Measurements from ENCODE around the gene ERICH4. TPM values are rescaled to one million over a fixed set of nuclear protein-coding genes. Genes with fewer than 3 reads are reported as not detected.

Gene ERICH4
- polyA plus RNA-seq, 5 donors: 0.44 to 0.75 (median 0.55) TPM

DNA sequence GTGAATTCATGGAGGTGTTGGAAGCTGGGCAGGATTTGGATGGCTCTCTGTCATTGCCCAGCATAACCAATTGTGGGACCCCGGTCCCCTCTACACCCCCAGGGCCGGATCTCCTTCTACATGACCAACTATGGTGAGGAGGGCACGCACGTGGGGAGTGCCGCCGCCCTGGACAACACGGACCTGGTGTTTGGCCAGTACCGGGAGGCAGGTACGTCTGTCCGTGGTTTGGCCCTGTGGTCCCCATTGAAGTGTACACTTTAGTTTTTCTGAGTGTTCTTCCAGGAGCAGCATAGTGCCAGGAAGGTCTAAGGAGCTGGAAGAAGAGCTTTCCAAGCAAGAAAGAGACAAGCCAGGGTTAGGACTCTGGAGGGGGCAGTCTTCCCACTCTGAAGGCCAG lies 29.0 kb upstream of the ERICH4 start:
- no peak for DNase-seq

GRCh38 chr19:41414461-41414860 lies 28.5 kb upstream of the ERICH4 start:
- DNase-seq: no peak

DNA sequence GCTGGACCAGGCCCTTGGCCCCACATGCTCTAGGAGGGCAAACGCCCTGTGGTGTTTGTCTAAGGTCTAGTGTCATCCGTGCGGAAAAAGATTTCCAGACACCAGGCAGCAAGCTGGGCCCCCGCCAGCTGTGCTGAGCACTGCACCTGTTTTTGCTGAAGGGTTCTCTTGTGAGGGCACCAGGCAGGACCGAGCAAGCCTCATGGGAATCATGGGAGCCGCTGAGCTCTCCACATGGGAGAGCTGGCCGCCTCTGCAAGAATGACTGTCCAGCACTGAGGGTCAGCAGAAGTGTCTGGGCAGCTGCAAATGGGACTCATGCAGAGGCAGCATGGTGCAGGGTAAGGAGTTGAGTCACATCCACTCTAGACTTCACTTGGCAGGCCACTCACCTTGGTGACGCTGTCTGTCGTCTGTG lies 27.8 kb upstream of the ERICH4 start:
- DNase-seq: no peak

- DNase-seq: no peak
Measured at GRCh38 chr19:41416194-41416674, 26.7 kb upstream of the ERICH4 start.

DNA sequence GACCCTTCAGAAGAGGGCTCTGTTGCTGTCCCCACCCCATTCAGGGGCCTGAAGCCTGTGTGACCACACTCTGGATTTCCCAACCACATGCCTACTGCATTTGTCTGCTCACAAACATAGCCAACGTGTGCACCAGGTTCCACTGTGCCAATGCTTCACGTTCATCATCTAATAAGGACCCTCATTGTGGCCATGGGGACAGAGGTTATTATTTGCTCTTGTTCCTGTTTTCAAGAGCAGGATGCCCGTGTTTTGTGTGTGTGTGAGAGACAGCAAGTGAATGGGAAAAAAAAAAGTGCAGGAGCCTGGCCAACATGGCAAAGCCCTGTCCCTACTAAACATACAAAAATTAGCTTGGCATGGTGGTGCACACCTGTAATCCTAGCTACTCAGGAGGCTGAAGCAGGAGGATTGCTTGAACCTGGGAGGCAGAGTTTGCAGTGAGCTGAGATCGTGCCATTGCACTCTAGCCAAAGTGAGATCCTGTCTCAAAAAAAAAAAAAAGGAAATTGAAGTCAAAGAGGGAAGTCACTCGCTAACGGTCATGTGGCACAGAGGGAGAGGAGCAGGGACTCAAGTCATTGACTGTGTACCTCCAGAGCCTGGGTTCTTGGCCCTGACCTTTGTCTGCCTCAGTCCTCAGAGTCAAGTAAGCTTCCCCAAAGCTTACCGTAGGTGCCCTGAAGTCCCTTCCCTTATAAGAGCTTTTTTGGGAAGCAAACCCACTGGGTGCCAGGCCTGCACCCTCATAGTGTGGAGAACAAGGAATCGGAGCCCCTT lies 22.7 kb upstream of the ERICH4 start:
- DNase-seq: no peak

GRCh38 chr19:41421314-41421713 lies 21.6 kb upstream of the ERICH4 start:
- no peak for DNase-seq

DNA sequence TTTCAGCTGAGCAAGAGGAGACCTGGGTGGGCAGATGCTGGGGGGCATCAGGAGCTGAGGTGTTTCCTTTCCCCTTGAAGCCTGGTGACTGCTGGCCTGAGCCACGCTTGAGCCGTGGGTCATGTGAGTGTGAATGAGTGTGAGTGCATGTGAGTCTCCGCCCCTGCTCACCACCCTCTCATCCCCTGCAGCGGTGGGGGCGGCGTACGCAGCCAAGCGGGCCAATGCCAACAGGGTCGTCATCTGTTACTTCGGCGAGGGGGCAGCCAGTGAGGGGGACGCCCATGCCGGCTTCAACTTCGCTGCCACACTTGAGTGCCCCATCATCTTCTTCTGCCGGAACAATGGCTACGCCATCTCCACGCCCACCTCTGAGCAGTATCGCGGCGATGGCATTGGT lies 21.0 kb upstream of the ERICH4 start:
- DNase-seq: no peak

DNA sequence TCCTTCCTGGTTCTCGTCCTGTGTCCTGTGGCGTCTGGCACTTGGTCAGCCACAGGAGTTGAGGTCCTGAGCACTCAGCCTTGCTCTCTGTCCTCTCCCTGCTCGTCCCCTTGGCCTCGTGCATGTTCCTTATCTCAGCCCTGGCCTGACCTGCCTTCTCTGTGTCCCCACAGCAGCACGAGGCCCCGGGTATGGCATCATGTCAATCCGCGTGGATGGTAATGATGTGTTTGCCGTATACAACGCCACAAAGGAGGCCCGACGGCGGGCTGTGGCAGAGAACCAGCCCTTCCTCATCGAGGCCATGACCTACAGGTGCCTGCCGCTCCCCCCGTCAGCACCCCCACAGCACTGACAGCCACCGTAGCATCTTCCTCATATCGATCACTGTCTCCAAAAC lies 20.5 kb upstream of the ERICH4 start:
- no peak for DNase-seq

DNA sequence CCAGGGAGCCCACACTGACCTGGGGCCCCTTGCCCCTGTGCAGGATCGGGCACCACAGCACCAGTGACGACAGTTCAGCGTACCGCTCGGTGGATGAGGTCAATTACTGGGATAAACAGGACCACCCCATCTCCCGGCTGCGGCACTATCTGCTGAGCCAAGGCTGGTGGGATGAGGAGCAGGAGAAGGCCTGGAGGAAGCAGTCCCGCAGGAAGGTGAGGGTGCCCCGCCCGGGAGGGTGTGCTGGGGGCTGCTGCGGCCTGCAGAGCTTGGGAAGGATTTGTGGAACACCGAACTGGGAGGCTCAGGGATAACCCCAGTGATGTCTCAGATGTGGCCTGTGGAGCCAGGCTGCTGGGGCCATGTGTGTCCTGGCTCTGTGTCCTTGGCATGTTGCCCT lies 20.0 kb upstream of the ERICH4 start:
- no peak for DNase-seq

- DNase-seq: no peak
Measured at GRCh38 chr19:41424335-41425173, 18.4 kb upstream of the ERICH4 start.

- DNase-seq: no peak
Measured at GRCh38 chr19:41425174-41426115, 17.5 kb upstream of the ERICH4 start.

DNA sequence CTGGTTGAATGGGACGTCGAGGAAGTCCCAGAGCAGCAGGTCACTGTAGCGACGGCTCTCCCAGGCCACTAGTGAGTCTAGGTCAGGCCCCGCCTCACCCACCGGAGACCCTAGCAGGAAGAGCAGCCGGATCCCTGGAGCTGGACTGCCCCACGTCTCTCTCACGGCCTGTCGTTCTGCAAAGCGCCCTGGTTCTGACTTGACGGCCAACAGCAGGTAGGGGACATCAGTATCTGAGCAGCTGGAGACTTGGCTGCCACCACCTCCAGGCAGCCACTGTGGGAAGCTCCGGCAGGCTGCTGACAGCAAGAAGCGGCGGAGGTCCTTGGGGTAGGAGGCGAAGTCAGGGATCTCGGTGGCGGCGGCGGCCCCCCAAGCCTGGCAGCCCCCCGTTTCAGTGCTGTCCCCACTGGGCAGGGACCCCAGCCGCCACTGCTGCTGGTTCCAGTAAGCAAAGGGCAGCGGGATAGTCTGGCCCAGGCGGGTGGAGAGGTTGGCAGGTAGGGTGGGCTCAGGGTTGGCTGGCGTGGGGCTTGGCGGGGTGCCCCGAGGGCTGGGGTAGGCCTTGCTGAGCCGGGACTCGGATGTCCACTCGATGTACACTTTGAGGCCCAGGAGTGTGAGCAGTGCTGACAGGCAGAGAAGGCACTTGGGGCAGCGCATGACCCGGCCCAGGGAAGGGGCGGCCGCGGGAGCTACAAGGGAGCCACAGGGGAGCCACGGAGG lies 16.7 kb upstream of the ERICH4 start:
- no peak for DNase-seq

- DNase-seq: peak; percentile 70 to 74
Measured at GRCh38 chr19:41426952-41427646, 15.9 kb upstream of the ERICH4 start, which contains the start of gene B3GNT8. B3GNT8 (minus strand) TSS chr19:41427374; CDS start chr19:41426778, 596 bp downstream.

GRCh38 chr19:41427647-41428480 lies 15.1 kb upstream of the ERICH4 start:
- peak; percentile 28 to 37 for DNase-seq

- no peak for DNase-seq
Measured at GRCh38 chr19:41428481-41428859, 14.5 kb upstream of the ERICH4 start.

- DNase-seq: no peak
Measured at GRCh38 chr19:41430922-41431321, 12.0 kb upstream of the ERICH4 start.

- no peak for DNase-seq
Measured at GRCh38 chr19:41431426-41432386, 11.2 kb upstream of the ERICH4 start.

- DNase-seq: no peak
Measured at GRCh38 chr19:41433171-41433570, 9.8 kb upstream of the ERICH4 start.

Data from right lung (tissue), 5 donors.